ENCODE measurements around the gene CLASP2.

Gene CLASP2

GRCh38 chr3:33577173-33577572 lies 140.9 kb downstream of the CLASP2 start:
- H3K9me3 Mint-ChIP-seq, result no peaks in the 10 kb centered on the region
- H3K27ac Mint-ChIP-seq, result no peak overlapping the region
- peaks cover 27% of the 10 kb centered on the region for H3K36me3 Mint-ChIP-seq
- peaks cover 7% of the 10 kb centered on the region for H3K4me1 Mint-ChIP-seq
- no peak overlapping the region for H3K4me3 Mint-ChIP-seq
- ATAC-seq, result no peak
- no peaks in the 10 kb centered on the region for H3K27me3 Mint-ChIP-seq

- H3K9me3 Mint-ChIP-seq, result no peaks in the 10 kb centered on the region
- peaks cover 36% of the 10 kb centered on the region for H3K36me3 Mint-ChIP-seq
- no peak overlapping the region for H3K27ac Mint-ChIP-seq
- peaks cover 7% of the 10 kb centered on the region for H3K4me1 Mint-ChIP-seq
- no peak overlapping the region for H3K4me3 Mint-ChIP-seq
- ATAC-seq, result no peak
- no peaks in the 10 kb centered on the region for H3K27me3 Mint-ChIP-seq
Measured at GRCh38 chr3:33575311-33575710, 142.7 kb downstream of the CLASP2 start.

DNA sequence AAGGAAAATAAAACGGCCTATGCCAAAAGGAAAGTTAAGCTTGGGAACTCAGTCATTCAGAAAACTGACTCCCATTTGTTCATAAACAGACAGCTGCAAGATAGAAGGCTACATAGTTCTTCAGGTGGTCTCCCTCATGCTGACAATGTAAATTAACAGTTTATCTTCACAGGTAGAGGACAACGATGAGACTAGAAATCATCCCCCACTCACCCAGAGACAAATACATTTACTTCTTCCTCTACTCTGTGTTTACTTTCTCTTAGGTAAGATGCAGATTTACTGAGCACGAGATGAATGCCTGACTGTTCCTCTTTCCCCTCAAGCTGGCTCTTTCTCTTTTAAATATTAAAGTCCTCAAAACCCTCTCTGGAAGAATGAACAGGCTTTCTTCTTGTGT lies 160.2 kb downstream of the CLASP2 start:
- no peaks in the 10 kb centered on the region for H3K4me1 Mint-ChIP-seq
- ATAC-seq, result no peak
- H3K27ac Mint-ChIP-seq, result no peak overlapping the region
- no peak overlapping the region for H3K4me3 Mint-ChIP-seq
- peaks cover 37% of the 10 kb centered on the region for H3K36me3 Mint-ChIP-seq
- H3K27me3 Mint-ChIP-seq, result no peaks in the 10 kb centered on the region
- H3K9me3 Mint-ChIP-seq, result no peaks in the 10 kb centered on the region

GRCh38 chr3:33557279-33557678 lies 160.8 kb downstream of the CLASP2 start:
- Mint-ChIP-seq H3K9me3 (no peaks in the 10 kb centered on the region), H3K4me3 (no peak overlapping the region), H3K4me1 (no peaks in the 10 kb centered on the region), H3K36me3 (peaks cover 41% of the 10 kb centered on the region), H3K27ac (no peak overlapping the region), H3K27me3 (no peaks in the 10 kb centered on the region)
- no peak for ATAC-seq

DNA sequence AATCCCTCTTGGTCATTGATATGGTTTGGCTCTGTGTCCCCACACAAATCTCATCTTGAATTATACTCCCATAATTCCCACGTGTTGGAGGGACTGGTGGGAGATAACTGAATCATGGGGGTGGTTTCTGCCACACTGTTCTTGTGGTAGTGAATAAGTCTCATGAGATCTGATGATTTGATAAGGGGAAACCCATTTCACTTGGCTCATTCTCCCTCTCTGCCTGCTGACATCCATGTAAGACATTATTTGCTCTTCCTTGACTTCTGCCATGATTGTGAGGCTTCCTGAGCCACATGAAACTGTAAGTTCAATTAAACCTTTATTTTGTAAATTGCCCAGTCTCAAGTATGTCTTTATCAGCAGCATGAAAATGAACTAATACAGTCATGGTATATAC lies 171.0 kb downstream of the CLASP2 start:
- ATAC-seq, result no peak
- Mint-ChIP-seq H3K9me3 (peaks cover 8% of the 10 kb centered on the region), H3K27ac (no peak overlapping the region), H3K27me3 (no peaks in the 10 kb centered on the region), H3K4me1 (peaks cover 23% of the 10 kb centered on the region), H3K36me3 (peaks cover 15% of the 10 kb centered on the region), H3K4me3 (no peak overlapping the region)

- peaks cover 24% of the 10 kb centered on the region for H3K36me3 Mint-ChIP-seq
- H3K4me1 Mint-ChIP-seq, result peaks cover 31% of the 10 kb centered on the region
- ATAC-seq, result no peak
- H3K27me3 Mint-ChIP-seq, result no peaks in the 10 kb centered on the region
- H3K9me3 Mint-ChIP-seq, result peaks cover 7% of the 10 kb centered on the region
- H3K27ac Mint-ChIP-seq, result no peak overlapping the region
- H3K4me3 Mint-ChIP-seq, result no peak overlapping the region
Measured at GRCh38 chr3:33544126-33544525, 173.9 kb downstream of the CLASP2 start.

DNA sequence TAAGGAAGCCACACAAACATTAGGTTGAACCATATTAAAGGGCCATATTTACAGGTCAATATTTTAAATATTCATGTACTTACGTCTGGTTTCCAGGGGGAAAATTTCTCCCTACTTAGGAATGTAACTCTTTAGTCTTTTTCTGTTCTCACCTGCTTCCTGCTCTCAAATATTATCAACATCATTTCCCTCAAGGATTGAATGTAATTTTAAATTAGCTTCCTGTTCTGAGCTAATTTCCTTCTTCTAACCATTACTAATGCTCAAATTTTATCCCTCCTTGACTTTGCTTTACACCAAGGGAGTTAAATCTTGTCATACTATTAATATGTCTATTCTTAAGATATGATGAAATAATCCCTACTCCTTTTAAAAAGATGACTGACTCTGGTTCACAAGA lies 174.5 kb downstream of the CLASP2 start:
- no peak for ATAC-seq
- peaks cover 24% of the 10 kb centered on the region for H3K36me3 Mint-ChIP-seq
- H3K27me3 Mint-ChIP-seq, result no peaks in the 10 kb centered on the region
- H3K4me1 Mint-ChIP-seq, result peaks cover 27% of the 10 kb centered on the region
- no peak overlapping the region for H3K4me3 Mint-ChIP-seq
- H3K27ac Mint-ChIP-seq, result no peak overlapping the region
- H3K9me3 Mint-ChIP-seq, result peaks cover 5% of the 10 kb centered on the region

GRCh38 chr3:33541918-33542317 lies 176.1 kb downstream of the CLASP2 start:
- ATAC-seq, result no peak
- peaks cover 27% of the 10 kb centered on the region for H3K4me1 Mint-ChIP-seq
- peaks cover 41% of the 10 kb centered on the region for H3K36me3 Mint-ChIP-seq
- H3K27me3 Mint-ChIP-seq, result no peaks in the 10 kb centered on the region
- no peaks in the 10 kb centered on the region for H3K9me3 Mint-ChIP-seq
- no peak overlapping the region for H3K4me3 Mint-ChIP-seq
- peak overlapping the region; percentile 32 for H3K27ac Mint-ChIP-seq

DNA sequence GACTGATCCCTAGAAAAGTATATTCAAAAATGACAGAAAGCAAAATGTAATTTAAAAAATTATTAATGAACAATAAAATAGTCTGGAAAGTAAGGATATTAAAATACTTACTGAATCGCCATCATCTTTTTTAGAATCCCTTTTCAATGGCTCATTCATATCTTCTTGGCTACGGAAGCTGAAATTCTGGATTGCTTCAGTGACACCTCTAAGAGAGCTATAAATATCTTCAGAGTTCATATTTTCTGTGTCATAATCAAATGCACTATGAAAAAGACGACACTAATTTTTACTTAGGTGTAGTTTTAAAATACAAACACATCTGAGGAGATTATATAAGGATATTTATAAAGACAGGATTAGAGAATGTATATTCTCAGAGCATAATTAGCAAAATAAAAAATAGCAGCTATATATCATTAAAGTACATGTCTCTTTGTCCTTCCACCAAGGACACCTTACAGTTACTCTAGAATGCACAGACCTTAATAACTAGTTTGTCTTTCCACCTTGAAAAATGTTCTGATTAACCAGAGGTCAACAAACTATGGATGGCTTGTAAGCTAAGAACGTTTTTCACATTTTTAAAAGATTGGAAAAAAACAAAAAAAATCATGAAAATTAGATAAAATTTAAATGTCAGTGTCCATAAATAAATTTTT lies 179.2 kb downstream of the CLASP2 start:
- Mint-ChIP-seq H3K36me3 (peaks cover 66% of the 10 kb centered on the region), H3K4me3 (no peak overlapping the region), H3K27ac (no peak overlapping the region), H3K27me3 (no peaks in the 10 kb centered on the region), H3K9me3 (no peaks in the 10 kb centered on the region), H3K4me1 (peaks cover 25% of the 10 kb centered on the region)
- ATAC-seq, result no peak

DNA sequence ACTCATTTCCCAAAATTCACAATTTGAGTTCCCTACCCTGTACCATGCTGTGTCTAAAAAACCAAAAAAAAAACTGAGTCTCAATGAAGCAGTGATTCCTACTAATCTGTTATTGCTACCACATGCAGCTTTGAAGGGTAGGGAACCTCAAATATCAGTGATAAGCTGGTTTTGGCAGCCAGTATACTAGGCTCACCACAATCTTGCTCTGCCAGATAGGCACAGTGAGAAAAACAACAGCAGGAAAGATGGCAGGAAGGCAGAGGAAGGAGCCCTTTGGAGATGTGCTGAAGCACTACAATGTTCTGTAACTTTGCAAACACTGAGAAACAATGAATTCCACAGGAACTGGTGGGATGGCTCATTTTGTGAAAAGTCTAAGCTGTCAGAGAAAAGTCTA lies 180.9 kb downstream of the CLASP2 start:
- Mint-ChIP-seq H3K27me3 (no peaks in the 10 kb centered on the region), H3K27ac (no peak overlapping the region), H3K9me3 (peaks cover 1% of the 10 kb centered on the region), H3K4me3 (no peak overlapping the region), H3K36me3 (peaks cover 64% of the 10 kb centered on the region), H3K4me1 (peaks cover 11% of the 10 kb centered on the region)
- ATAC-seq, result no peak

DNA sequence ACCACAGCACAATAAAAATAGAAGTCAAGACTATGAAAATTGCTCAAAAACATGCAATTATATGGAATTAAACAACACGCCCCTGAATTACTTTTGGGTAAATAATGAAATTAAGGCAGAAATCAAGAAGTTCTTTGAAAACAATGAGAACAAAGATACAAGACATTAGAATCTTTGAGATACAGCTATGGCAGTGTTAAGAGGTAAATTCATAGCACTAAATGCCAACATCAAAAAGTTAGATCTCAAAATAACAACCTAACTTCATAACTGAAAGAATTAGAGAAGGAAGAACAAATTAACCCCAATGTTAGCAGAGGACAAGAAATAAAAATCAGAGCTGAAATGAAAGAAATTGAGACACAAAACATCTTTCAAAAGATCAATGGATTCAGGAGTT lies 191.3 kb downstream of the CLASP2 start:
- no peak overlapping the region for H3K27ac Mint-ChIP-seq
- no peak for ATAC-seq
- H3K4me3 Mint-ChIP-seq, result no peak overlapping the region
- H3K36me3 Mint-ChIP-seq, result peaks cover 89% of the 10 kb centered on the region
- H3K9me3 Mint-ChIP-seq, result peaks cover 27% of the 10 kb centered on the region
- H3K4me1 Mint-ChIP-seq, result no peaks in the 10 kb centered on the region
- no peaks in the 10 kb centered on the region for H3K27me3 Mint-ChIP-seq

DNA sequence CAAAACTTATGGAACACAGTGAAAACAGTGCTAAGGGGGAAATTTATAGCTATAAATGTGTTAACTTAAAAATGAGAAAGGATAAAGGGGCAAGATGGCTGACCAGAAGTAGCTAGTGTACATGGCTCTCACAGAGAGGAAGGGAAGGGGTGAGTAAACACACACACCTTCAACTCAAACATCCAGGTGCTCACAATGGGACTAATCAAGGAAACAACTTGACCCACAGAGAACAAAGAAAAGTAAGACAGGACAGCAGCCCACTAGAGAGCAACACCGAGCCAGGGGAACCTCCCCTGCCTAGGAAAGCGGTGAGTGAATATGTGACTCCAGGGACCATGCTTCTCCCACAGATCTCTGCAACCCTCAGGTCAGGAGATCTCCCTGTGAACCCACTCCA lies 192.8 kb downstream of the CLASP2 start:
- Mint-ChIP-seq H3K27ac (no peak overlapping the region), H3K36me3 (peaks cover 86% of the 10 kb centered on the region)
- no peak for ATAC-seq

DNA sequence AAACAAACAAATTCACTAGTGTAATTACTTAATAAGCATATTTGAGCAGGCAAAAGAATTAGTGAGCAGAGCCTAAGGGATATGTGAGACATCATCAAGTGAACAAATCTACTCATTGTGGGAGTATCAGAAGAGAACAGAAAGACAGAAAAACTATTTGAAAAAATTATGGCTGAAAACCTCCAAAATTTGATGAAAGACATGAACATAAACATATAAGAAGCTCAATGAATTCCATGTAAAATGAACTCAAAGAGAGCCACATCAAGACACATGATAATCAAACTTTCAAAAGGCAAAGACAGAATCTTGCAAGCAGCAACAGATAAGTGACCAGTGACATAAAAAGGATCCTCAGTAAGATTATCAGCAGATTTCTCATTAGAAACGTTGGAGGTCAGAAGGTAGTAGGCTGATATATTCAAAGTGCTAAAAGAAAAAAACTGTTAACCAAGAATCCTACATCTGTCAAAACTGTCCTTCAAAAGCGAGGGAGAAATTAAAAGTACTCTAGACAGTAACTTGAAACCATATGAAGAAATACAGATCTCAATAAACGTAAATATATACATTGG lies 194.9 kb downstream of the CLASP2 start:
- no peak for ATAC-seq
- Mint-ChIP-seq H3K4me3 (no peak overlapping the region), H3K27me3 (no peaks in the 10 kb centered on the region), H3K36me3 (peaks cover 76% of the 10 kb centered on the region), H3K27ac (no peak overlapping the region), H3K4me1 (no peaks in the 10 kb centered on the region), H3K9me3 (peaks cover 15% of the 10 kb centered on the region)

More for the DNA sequence above, 192.8 kb downstream of the CLASP2 start:
- Mint-ChIP-seq H3K4me1 (no peaks in the 10 kb centered on the region), H3K4me3 (no peak overlapping the region), H3K27me3 (no peaks in the 10 kb centered on the region), H3K9me3 (peaks cover 21% of the 10 kb centered on the region)

DNA sequence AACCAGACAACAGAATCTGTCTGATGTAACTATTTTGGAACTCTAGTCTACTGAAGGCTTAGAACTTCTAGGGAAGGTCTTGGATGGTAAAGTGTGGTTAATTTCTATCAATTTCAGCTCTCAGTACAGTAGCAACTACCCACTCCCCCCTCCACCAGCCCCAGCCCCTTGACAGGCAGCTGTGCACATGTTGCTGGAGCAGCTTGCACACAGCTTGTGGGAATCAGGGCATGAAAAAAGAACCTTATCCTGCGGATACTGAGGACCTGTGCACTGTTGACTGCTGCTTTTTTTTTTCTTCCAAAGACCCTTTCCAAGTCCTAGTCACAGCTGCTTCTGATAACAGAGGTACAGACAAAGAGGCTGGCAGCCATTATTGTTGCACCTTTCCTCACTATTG lies 196.3 kb downstream of the CLASP2 start:
- no peak for ATAC-seq
- no peaks in the 10 kb centered on the region for H3K27me3 Mint-ChIP-seq
- H3K4me3 Mint-ChIP-seq, result no peak overlapping the region
- H3K4me1 Mint-ChIP-seq, result no peaks in the 10 kb centered on the region
- peaks cover 11% of the 10 kb centered on the region for H3K9me3 Mint-ChIP-seq
- H3K27ac Mint-ChIP-seq, result no peak overlapping the region
- H3K36me3 Mint-ChIP-seq, result peaks cover 73% of the 10 kb centered on the region

DNA sequence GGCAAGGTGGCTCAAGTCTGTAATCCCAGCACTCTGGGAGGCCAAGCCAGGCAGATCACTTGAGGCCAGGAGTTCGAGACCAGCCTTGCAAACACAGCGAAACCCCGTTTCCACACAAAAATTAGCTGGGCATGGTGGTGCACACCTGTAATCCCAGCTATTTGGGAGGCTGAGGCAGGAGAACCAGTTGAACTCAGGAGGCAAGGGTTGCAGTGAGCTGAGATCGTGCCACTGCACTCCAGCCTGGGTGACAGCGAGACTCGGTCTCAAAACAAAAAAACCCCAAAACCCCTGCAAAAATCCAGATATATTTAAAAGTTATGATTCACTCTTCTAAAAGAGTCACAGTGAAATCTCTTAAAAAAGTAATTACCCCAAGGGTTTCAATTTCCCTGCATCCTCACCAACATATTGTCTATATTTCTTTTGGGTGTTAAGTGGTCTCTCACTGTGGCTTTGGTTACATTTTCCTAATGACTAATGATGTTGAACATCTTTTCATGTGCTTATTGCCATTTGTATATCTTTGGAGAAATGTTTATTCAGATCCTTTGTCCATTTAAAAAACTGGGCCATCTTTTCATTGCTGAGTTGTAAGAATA lies 204.7 kb downstream of the CLASP2 start:
- no peak for ATAC-seq
- peaks cover 69% of the 10 kb centered on the region for H3K36me3 Mint-ChIP-seq
- no peak overlapping the region for H3K27ac Mint-ChIP-seq
- H3K4me3 Mint-ChIP-seq, result no peak overlapping the region
- H3K9me3 Mint-ChIP-seq, result no peaks in the 10 kb centered on the region
- H3K4me1 Mint-ChIP-seq, result no peaks in the 10 kb centered on the region
- H3K27me3 Mint-ChIP-seq, result no peaks in the 10 kb centered on the region

GRCh38 chr3:33505027-33505426 lies 213.0 kb downstream of the CLASP2 start:
- Mint-ChIP-seq H3K36me3 (peaks cover 79% of the 10 kb centered on the region), H3K27me3 (no peaks in the 10 kb centered on the region)
- no peak for ATAC-seq

More at GRCh38 chr3:33505027-33505426, 213.0 kb downstream of the CLASP2 start:
- no peaks in the 10 kb centered on the region for H3K9me3 Mint-ChIP-seq
- H3K4me3 Mint-ChIP-seq, result no peak overlapping the region
- H3K4me1 Mint-ChIP-seq, result no peaks in the 10 kb centered on the region
- H3K27ac Mint-ChIP-seq, result no peak overlapping the region
